NK-92 (cell line): Measurements from ENCODE around the gene NPHP4.

Experiments used
- DNase-seq: peaks from one replicate; lab custom pipeline; 2025; ENCODE audit not compliant: unreplicated experiment; lab: John Stamatoyannopoulos, UW

NPHP4 gene

GRCh38 chr1:5991381-5992025 lies 722 bp downstream of the NPHP4 start:
- no peak for DNase-seq

- no peak for DNase-seq
Observed at GRCh38 chr1:5990913-5991312, 1.3 kb downstream of the NPHP4 start.

- DNase-seq = no peak
Observed at GRCh38 chr1:5989731-5990271, 2.4 kb downstream of the NPHP4 start.

- no peak for DNase-seq
Observed at GRCh38 chr1:5989286-5989605, 3.0 kb downstream of the NPHP4 start.

- DNase-seq = no peak
Observed at GRCh38 chr1:5988596-5989285, 3.5 kb downstream of the NPHP4 start.

GRCh38 chr1:5986018-5986417 lies 6.2 kb downstream of the NPHP4 start:
- no peak for DNase-seq

- DNase-seq = no peak
Observed at GRCh38 chr1:5985250-5985649, 7.0 kb downstream of the NPHP4 start.

- DNase-seq = no peak
Observed at GRCh38 chr1:5983361-5984103, 8.7 kb downstream of the NPHP4 start.

- no peak for DNase-seq
Observed at GRCh38 chr1:5982868-5983267, 9.4 kb downstream of the NPHP4 start.

- DNase-seq = no peak
Observed at GRCh38 chr1:5982276-5982675, 9.9 kb downstream of the NPHP4 start.

GRCh38 chr1:5981009-5981380 lies 11.2 kb downstream of the NPHP4 start:
- no peak for DNase-seq

- DNase-seq = no peak
Observed at GRCh38 chr1:5980314-5981008, 11.8 kb downstream of the NPHP4 start.

- DNase-seq = no peak
Observed at GRCh38 chr1:5979536-5980313, 12.5 kb downstream of the NPHP4 start.

- DNase-seq = no peak
Observed at GRCh38 chr1:5978452-5978851, 13.8 kb downstream of the NPHP4 start.

GRCh38 chr1:5977494-5978444 lies 14.5 kb downstream of the NPHP4 start:
- DNase-seq = no peak

- no peak for DNase-seq
Observed at GRCh38 chr1:5976726-5977493, 15.3 kb downstream of the NPHP4 start.

- DNase-seq = no peak
Observed at GRCh38 chr1:5976231-5976630, 16.0 kb downstream of the NPHP4 start.

- DNase-seq = no peak
Observed at GRCh38 chr1:5975133-5975880, 16.9 kb downstream of the NPHP4 start.
